HG03575 (cell line): ENCODE measurements around the gene TCEANC.

Experiments used
- ATAC-seq: cut with Tn5 transposase; IDR thresholded peaks from one replicate; pipeline ENCODE4 v1.9.1; 2021; ENCODE audit not compliant: unreplicated experiment, insufficient number of reproducible peaks, low FRiP score; ENCODE audit errors: extremely low read depth

Gene TCEANC

DNA sequence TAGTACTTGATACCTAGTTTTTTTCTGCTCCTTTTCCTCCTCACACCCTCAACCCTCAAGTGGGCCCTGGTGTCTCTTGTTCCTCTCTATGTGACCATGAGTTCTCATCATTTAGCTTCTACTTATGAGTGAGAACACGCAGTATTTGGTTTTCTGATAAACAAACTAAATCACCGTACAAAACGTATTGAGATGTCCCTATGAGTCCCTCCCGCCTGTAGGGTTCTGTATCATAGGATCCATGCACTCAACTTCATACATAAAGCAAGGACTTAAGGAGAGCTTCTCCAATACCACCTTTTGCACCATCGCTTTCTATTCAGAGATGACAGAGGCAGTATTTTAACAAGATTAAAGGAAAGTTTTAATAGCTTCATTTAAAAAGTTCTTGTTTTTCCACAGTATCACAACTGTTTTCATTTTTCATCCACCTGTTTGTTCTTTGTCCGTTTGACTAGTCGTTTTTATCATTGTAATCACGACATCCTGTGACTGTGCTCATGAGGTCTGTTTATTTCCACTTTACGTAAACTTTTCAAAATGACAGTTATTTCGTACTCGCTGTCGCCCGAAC lies 35.5 kb downstream of the TCEANC start:
- no peak for ATAC-seq

- ATAC-seq = no peak
Observed at GRCh38 chrX:13688958-13689740, 36.2 kb downstream of the TCEANC start, which contains the start of gene RAB9A. Gene RAB9A, plus strand, starts transcription at chrX:13689128. Its CDS starts 19,619 bp downstream, at chrX:13708747.

- no peak for ATAC-seq
Observed at GRCh38 chrX:13689741-13690211, 36.8 kb downstream of the TCEANC start.

DNA sequence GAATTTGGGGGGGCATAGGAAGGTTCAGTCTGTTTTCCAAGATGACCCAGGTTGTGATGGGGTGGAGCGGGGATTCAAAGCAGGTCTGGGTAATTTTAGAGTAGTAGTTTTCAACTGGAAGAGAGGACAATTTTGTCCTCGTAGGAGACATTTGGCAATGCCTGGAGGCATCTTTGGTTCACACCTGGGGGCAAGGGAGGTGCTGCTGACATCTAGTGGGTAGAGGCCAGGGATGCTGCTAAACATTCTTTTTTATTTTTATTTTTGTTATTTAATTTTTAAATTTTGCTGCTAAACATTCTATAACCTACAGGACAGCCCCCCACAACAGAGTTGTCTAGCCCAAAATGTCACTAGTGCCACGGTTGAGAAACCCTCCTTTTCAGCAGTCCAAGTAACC lies 37.9 kb downstream of the TCEANC start:
- ATAC-seq = no peak

GRCh38 chrX:13691841-13692371 lies 39.0 kb downstream of the TCEANC start:
- no peak for ATAC-seq

GRCh38 chrX:13692771-13693231 lies 39.9 kb downstream of the TCEANC start:
- ATAC-seq = no peak

- ATAC-seq = no peak
Observed at GRCh38 chrX:13693341-13693961, 40.5 kb downstream of the TCEANC start.

GRCh38 chrX:13694359-13694758 lies 41.4 kb downstream of the TCEANC start:
- ATAC-seq = no peak

- no peak for ATAC-seq
Observed at GRCh38 chrX:13694983-13695382, 42.0 kb downstream of the TCEANC start.

- no peak for ATAC-seq
Observed at GRCh38 chrX:13695601-13696115, 42.7 kb downstream of the TCEANC start.

DNA sequence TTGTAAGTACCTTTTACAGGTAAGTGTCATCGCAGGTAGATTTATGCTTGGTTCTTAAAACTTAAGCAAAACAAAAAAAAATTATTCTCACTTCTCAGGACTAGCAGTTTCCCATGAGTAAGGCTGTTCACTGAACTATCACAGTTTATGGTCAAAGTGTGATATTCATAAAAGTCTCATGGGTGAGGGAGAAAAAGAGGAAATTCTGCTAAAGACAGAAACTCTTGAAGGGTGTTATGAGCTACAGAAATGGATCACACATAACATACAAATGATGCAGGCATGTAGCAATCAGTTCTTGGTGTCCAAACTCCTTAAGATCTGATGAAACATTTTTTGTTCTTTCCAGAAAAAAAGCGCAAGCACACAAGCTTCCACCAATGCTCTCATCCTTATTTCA lies 44.5 kb downstream of the TCEANC start:
- no peak for ATAC-seq

- ATAC-seq = no peak
Observed at GRCh38 chrX:13697976-13698375, 45.0 kb downstream of the TCEANC start.

GRCh38 chrX:13698432-13698831 lies 45.5 kb downstream of the TCEANC start:
- ATAC-seq = no peak

DNA sequence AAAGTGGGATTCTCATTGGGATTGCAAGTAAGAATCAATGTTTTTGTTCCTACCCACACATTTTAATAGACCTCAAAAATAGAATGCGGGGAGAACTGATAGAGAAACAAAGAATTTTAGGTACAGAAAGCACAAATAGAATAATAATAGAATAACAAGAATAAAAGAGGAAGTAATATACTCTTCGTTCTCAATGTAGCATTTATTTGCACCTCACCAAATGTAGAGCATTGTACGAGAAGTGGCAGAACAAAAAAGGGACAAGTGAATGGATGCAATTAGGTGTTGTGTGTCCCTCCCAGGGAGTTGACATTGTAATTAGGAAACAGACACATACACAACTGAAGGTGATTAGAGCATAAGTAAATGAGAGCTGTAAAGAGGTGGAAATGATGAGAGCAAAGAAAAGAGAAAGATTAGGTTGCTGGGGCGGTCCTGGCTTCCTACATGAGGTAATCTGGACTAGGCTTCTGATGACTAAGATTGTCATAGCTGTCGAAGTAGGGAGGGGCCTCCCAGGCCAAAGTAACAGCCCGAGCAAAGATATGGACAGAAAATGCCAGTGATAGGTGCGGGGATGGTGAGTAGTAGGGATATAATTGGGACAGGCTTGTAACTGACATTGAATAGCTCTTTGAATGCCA lies 46.4 kb downstream of the TCEANC start:
- no peak for ATAC-seq

DNA sequence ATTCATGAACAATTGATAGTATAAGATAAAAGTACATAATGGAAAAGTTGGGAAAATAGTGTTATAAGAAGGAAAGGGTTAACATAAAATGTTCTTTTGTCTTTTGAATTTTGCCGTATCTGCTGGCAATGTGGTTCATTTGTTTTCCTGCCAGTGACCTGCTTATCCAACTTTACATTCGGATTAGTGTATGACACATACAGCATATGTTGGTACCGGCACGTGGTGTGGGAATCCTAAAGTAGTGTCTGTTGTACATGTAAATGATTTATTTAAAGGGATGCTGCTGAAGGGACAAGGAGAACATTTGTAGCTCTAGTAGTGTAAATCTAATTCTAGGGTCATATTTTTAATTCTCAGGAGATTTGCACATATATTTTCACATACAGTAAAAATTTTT lies 47.4 kb downstream of the TCEANC start:
- no peak for ATAC-seq

DNA sequence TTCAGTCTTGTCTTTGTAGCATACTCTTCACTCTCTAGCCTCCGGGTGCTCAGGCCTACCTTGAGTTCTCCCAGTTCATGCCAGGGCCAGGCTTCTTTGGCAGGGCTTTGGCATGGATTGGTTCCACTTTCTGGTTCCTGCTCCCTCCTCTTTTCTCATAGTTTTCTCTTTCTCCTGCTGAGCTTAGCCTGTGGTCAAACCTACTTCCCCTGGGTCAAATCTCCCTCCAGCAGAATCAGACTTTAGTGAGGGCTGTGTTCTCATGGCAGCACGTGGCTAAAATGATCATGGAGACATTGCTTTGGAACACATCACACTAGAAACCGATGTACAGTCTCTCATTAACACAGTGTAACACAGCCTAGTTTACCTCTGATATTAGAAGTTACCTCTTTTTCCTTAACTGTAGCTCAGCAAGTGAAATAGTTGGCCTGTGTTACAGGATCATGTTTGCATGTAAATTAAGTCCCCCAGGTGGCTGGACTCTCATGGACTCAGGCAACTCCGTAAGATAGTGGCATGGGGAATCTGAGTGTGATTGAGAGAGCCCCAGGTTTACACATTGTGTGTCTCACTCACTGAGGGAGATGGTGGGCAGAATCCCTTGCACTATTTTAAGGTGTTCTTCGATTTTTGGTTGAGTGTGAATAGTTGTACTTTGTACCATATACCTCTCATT lies 49.3 kb downstream of the TCEANC start:
- ATAC-seq = no peak

- no peak for ATAC-seq
Observed at GRCh38 chrX:13703135-13703534, 50.2 kb downstream of the TCEANC start.

DNA sequence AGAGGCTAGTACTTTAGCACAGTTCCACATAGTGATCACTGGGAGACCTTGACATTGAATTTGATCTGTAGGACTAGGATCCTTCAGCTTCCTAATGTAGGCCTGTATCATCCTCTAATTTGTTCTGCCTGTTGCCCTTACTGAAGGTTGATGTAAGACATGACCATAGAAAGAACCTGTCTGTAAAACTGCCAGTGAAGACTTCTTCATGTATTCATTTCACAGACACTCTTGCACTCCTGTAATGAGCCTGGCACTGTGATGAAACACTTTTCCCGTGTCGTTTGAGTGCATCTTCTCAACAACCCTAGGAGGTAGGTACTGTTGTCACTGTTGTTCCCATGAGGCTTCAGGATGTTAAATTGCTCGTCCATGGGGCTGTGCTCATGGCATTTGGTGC lies 50.6 kb downstream of the TCEANC start:
- ATAC-seq = no peak

- ATAC-seq = no peak
Observed at GRCh38 chrX:13711141-13711540, 58.2 kb downstream of the TCEANC start.
